Kasumi-1 (cell line): ENCODE results near the gene MICAL2.

Experiments
- DNase-seq, 2 experiments: peaks; one replicate each; lab custom pipeline; 2025; lab: John Stamatoyannopoulos, UW

MICAL2 gene, protein sequence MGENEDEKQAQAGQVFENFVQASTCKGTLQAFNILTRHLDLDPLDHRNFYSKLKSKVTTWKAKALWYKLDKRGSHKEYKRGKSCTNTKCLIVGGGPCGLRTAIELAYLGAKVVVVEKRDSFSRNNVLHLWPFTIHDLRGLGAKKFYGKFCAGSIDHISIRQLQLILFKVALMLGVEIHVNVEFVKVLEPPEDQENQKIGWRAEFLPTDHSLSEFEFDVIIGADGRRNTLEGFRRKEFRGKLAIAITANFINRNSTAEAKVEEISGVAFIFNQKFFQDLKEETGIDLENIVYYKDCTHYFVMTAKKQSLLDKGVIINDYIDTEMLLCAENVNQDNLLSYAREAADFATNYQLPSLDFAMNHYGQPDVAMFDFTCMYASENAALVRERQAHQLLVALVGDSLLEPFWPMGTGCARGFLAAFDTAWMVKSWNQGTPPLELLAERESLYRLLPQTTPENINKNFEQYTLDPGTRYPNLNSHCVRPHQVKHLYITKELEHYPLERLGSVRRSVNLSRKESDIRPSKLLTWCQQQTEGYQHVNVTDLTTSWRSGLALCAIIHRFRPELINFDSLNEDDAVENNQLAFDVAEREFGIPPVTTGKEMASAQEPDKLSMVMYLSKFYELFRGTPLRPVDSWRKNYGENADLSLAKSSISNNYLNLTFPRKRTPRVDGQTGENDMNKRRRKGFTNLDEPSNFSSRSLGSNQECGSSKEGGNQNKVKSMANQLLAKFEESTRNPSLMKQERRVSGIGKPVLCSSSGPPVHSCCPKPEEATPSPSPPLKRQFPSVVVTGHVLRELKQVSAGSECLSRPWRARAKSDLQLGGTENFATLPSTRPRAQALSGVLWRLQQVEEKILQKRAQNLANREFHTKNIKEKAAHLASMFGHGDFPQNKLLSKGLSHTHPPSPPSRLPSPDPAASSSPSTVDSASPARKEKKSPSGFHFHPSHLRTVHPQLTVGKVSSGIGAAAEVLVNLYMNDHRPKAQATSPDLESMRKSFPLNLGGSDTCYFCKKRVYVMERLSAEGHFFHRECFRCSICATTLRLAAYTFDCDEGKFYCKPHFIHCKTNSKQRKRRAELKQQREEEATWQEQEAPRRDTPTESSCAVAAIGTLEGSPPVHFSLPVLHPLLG

DNA sequence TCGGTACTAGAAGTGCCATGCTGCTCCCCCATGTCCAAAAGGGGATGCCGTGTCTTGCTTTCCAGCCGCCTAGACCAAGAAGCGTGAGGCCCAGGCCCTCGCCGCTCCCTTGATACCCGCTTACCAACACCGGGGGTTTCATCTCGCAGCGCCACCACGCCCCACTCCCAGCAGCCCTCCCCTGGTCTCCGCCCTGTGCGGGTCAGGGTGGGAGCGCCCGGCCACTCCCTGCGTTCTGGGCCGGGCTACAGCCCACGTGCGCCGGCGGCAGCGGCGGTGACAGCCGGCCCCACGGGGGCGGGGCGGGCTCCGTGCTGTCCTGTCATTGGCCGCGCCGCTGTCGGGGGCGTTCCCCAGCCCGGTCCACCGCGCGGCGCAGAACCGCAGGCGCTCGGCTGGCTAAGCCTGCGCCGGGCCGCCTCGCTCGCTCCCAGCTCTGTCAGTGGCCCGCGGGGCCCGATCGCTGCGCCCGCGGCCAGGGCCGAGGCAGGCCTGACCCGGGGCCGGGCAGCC, at the start of gene MICAL2:
TSS of gene MICAL2 (plus strand) at position 390 of the 513 bp plus-strand sequence. CDS start 51,566 bp downstream, outside the sequence.
- DNase-seq, result peak; percentile 70 to 80

DNA sequence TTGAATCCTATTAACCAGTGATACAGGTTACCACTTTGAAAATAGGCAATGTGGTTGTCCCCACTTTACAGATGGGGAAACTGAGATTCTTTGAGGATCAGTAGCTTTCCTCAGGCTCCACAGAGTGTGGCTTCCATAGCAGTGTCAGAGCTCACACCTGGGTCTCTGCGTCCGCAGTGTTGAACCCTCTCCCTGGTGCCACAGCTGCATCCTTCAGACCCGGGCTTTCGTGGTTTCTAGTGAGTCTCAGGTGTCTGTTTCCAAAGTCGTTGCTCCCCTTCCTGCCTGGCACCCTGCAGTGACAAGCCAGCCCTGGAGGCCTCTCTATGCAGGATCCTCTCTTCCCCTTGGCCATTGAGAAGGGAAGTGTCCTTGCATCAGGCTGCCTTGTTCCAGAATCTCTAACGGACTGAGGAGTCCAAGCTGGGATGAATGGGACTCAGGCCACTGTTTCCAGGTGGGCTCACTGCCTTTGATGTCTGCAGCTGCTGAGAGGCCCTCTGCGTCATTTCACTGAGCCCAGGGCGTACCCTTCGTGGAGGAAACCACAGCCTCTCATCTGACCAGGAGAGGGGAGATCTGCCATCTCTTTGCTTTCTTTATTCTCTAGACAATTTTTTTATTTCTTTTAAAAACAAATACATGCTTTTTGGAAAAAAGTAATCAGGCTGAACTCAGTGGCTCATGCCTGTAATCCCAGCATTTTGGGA, 48.4 kb upstream of the MICAL2 start:
- no peak for DNase-seq

DNA sequence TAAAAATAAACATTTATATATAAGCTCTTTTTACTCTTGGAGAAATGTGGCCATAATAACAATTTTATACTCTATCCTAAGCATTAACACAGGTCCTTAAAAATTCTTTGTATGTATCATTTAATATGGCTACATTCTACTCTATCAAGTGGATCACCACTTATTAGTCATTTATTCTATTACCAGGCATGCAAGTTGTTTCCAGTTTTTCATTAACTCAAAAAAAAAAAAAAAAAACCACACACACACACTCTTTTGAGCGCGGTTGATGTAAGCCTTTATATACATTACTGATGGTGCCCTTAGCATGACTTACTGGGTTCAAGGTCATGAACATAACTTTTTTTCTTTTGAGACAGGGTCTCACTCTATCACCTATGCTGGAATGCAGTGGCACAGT, 47.1 kb upstream of the MICAL2 start:
- DNase-seq, result no peak

DNA sequence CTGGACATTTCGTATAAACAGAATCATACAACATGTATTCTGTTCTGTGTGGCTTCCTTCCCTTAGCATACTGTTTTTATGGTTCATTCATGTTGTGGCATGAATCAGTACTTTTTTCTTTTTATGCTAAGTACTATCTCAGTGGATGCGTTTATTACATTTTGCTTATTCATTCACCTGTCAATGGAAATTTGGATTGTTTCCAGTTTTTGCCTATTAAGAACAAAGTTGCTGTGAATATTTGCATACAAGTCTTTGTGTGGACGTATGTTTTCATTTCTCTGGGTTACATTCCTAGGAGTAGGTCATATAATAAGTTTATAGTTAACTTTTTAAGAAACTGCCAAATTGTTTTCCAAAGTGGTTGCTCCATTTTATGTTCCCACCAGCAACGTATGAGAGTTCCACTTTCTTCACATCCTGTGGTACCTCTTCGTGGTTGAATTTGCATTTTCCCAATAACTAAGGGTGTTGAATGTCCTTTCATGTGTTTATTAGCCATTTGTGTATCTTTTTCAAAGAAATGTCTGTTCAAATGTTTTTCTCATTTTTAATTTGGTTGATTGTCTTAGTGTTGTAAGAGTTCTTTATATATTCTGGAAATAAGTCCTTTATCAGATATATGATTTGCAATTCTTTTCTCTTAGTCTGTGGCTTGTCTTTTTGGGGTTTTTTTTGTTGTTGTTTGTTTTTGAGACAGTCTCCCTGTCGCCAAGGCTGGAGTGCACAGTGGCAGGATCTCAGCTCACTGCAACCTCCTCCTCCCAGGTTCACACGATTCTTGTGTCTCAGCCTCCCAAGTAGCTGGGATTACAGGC, 46.0 kb upstream of the MICAL2 start:
- DNase-seq, result no peak

DNA sequence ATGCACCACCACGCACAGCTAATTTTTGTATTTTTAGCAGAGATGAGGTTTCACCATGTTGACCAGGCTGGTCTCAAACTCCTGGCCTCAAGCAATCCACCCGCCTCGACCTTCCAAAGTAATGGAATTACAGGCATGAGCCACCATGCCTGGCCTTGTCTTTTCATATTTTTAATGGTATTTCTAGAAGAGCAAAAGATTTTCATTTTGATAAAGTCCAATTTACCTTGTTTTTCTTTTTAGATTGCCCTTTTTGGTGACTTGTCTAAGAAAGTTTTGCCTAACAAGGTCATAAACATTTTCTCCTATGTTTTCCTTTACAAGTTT, 45.5 kb upstream of the MICAL2 start:
- no peak for DNase-seq

DNA sequence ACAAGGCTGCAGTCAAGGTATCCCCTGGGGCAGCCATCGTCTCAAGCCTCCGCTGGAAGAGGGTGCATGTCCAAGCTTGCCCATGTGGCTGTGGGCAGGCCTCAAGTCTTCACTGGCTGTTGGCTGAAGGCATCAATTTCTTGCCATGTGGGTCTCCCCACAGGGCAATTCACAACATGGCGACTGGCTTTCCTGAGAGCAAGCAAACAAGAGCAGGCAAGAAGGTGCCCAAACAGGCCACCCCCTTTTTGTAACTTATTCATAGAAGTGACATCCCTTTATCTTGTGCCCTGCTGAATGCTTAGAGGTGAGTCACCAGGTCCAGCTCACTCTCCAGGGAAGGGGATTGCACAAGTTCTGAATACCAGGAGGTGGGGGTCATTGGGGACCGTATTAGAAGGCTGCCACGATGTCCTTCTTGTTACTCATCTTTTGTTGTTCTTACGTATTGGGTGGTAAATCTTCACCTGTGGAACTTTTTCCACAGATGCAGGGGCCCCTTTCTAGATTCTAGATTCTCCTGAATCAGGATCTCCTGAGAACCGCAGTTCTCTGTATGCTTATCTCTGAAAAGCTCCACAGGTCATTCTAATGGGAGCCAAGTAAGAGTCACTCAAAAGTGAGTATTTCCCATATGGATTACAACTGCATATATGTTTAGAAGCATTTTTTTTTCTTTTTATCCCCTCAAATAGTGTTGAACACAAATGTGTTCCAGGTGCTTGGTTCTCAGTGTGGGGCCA, 44.2 kb upstream of the MICAL2 start:
- DNase-seq, result no peak

DNA sequence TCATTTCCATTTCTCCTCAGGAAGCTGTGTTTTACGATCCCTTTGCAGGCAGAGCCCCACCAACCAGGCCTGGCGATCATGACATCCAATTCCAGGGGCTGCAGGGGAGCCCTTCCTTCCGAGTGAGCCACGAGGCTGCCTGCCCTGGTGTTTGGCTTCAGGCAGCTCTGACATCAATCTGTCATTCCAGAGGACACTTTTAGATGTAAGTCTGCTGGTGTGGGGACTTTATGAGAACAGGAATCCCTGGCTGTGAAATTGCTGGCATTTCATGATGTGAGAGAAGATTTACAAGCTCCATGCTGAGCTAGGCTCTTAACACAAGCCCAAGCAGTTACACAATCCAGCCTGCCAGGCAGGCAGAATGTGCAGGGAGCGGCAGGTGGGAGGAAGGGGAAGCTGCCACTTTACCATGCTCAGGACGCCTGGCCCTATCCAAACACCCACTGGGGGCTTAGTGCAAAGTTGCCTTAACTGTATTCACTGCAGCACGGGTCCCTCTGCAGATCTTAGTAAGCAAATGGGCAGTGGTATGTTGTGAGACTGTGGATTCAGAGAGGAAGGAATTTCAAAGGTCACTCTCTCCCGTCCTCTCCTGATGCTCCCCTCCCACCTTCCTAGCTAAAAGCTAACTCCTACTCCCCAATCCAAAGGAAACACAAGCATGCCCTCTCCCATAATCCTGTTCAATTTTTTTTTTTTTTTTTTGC, 43.4 kb upstream of the MICAL2 start:
- peak; percentile 29 to 45 for DNase-seq

DNA sequence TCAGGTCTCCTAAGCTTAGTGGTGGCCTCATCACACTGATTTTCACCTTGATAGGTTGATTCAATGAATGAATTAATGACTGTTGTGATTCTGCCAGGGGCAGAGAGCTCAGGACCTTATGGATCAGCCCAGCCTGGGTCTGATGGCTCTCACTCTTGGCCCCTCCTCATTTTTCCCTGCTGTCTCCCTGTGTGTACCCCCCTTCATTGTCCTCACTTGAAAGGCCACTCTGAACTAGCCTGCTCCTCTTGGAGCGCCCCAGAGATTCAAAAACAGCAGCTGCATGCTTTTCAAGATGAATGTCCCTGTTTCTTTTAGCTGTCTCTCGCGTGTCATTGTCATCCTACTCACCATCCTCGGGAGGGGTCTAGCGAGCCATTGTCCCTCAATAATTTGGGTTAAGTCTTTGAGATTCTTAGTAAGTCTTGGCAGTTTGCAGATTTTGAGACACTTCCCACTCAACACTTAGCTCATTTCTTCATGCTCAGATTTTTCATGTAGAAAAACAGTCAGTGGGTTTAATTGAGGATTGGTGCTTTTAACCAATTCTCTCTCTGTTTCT, 42.5 kb upstream of the MICAL2 start:
- DNase-seq, result no peak

DNA sequence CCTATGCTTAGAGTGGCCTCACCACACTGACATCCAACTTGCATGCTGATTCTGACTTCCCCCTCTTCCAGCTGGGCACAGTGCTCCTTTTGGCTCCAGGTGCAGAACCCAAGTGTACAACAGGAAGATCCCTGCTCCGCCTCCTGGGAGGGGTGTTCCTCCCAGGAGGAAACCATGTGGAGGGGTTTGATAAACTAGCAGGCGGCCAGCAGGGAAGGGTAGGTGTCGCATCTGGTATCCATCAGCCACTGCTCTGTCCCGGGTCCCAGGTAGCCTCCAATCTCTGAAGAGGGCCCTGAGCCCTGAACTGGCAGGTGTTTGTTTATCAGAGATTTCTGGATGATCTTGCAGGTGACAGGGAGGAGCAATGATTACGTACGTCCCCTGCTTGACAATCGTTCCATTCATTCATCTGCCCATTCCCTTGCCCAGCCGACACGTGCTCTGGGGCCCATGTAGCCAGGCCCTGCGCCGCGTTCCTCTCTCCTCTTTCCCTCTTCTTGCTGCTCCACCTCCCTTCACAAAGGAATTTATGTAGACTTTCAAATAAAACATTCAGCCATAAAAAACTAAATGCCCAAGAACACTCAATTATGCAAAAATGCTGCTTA, 41.2 kb upstream of the MICAL2 start:
- DNase-seq, result no peak

DNA sequence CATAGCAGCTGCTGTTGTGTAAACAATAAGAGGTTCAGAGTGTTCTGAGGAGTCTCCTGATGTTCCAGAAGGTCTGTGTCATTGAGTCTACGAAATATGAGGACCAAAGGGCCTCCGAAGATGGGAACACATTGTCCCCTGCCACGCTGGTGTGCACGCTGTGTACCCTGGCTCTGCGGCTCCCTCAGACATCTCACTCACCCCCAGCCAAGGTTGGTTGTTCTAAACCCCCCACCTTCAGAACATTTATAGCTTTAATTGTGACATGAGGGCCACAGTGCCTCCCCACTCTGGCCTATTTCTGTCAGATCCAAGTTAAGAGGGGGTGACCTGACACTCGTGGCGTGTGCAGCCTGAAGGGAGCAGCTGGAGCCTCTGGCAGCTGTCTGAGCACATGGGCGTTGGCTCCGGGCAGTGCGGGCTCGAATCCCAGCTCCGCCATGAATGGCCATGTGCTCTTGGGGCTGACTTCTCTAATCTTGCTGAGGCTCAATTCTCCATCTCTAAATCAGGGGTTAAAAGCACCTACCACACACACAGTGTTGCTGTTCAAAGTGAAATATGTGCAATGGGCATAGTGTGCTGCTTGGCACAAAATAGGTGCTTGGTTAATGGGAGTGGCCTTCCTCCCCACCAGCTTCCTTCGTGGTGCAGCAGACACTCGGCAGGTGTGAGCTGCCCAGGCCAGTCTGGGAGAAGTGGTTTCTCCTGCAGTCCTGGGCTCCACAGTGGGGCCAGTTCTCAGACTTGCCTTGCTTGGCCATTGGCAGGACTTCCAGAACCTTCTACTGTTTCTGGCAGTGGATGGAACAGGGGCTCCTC, 39.7 kb upstream of the MICAL2 start:
- DNase-seq, result no peak

DNA sequence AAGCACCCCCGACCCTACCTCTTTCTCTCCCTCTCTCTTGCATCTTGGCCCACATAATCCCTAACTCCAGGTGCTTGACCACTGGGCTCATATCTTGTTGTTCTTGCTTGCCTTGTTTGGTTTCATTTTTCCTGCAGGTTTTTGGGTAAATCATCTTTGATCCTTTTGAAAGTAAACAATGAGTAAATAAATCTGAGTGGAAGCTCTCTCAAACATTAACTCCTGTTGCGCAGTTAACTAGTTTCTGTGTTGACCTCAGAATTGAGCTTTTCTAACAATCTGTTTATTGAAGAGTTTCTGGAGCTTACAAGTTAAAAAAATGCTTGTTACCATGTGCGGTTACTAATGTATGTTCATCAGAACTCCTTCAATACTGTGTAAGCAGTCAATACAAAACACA, 38.8 kb upstream of the MICAL2 start:
- no peak for DNase-seq

DNA sequence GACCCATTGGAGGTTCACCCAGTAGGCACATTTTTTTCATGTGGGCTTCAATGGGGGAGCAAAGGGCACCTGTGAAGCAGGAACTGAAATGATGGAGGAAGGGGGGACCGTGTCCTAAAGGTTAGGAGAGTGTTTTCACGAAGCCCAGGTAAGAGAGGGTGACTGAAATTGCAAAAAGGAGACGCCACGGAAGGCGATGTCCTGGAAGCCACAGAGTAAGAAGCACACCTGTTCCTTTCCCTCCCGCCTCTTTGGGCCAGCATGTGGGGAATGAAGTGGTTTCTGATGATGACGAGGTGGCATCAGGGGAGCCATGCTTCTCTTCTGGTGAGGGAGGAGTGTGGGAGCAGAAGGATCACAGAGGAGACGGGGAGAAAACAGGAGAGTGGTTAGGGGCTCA, 37.0 kb upstream of the MICAL2 start:
- DNase-seq, result no peak

DNA sequence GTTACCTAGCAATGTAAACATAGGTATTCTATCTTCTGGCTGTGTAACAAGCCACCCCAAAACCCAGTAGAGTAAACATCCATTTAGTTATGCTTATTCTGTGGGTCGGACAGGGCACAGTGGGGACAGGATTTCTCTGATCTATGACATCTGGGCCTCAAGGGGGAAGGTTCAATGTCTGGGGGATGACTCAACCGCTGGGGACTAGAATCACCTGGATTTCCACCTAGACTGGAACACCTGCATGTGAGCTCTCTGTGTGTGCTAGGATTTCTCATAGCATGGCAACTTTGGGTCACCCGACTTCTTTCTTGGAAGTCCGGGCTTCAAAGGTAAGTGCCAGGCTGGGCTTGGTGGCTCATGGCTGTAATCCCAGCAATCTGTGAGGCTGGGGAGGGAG, 36.5 kb upstream of the MICAL2 start:
- DNase-seq, result no peak

DNA sequence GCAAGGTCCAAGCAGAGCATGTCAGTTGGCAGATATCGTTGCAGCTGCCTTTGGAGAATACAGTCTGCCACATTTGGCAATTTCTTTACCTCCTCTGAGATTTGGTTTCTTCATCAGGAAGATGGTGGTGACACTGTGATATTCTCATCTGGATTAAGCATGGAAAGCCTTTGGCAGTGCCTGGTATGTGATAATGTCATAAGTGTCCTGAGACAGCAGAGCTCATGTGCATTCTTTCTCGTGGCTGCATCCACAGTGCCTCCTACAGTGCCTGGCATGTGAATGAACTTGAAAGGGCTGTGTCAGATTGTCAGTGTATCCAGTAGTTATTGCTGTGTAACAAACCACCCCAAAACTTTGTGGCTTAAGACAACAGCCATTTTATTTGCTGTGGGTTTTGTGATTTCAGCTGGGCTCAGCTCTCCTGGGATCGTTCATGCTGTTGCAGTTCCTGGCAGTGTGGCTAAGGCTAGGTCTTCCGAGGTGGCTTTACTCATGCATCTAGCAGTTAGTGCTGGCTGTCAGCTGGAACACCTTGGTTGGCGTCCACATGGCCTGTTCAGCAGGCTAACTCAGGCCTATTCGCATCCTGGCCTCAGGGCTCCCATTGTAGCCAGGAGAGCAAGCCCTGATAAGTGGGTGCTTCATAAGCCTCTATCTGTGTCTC, 35.7 kb upstream of the MICAL2 start:
- DNase-seq, result no peak

DNA sequence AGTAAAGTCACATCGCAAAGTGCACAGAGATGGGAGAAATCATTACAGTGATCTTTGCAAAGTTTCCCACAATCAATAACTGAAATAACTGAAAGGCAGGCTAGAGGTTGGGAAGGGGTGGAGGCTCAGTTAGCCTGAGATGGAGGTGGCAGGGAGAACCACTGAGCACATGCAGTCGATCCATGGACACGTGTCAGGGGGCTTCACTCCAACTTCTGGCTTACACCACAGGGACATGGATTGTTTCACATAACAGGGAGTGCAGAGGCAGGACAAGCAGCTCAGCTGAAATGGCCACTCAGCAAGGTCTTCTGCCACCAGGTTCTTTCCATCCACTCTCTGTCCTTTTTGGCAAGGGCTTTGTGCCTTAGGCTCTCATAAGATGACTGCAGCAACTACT, 35.1 kb upstream of the MICAL2 start:
- no peak for DNase-seq

DNA sequence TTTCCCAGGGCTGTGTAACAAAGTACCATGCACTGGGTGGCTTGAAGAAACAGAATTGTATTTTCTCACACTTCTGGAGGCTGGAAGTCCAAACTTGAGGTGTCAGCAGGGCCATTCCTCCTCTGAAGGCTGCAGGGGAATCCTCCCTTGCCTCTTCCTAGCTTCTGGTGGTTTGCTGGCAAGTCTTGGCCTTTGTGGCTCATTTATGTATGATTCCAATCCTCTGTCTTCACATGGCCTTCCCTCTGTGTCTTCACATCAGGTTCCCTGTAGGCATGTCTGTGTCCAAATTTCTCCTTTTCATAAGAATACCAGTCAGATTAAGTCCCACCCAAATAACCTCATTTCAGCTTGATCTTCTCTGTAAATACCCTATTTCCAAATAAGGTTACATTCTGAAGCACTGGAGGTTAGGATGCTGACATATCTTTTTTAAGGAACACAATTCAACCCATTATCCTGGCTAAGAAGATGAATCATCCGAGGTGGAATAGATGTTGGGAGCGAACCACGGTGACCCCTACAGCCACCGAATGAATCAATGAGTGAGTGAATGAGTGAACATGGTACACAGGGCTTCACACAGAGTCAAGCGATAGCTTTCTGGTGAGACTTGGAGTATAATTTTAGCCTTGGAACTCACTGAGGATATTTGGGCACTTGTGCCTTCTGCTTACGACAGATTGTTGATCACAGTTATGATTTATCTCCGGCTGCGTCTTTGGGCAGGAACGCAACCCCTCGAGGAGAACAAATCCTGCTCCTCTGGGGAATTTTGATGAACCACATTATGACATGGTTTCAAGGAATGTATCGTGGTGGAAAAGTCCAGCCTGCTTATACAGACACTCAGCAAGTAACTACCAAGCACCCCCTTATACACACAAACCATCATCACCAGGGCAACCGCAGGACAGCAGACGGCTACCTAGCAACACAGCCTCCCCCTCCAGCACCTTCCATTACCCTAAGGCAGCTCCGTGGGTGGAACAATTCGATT, 34.3 kb upstream of the MICAL2 start:
- DNase-seq, result no peak
